ENCODE measurements around the gene AP2S1.
"Not testable (repeated sequence)": the region's sequence is repeated elsewhere in the genome, so short reads cannot be mapped to it uniquely, and the experiment has no call there.

Gene AP2S1

DNA sequence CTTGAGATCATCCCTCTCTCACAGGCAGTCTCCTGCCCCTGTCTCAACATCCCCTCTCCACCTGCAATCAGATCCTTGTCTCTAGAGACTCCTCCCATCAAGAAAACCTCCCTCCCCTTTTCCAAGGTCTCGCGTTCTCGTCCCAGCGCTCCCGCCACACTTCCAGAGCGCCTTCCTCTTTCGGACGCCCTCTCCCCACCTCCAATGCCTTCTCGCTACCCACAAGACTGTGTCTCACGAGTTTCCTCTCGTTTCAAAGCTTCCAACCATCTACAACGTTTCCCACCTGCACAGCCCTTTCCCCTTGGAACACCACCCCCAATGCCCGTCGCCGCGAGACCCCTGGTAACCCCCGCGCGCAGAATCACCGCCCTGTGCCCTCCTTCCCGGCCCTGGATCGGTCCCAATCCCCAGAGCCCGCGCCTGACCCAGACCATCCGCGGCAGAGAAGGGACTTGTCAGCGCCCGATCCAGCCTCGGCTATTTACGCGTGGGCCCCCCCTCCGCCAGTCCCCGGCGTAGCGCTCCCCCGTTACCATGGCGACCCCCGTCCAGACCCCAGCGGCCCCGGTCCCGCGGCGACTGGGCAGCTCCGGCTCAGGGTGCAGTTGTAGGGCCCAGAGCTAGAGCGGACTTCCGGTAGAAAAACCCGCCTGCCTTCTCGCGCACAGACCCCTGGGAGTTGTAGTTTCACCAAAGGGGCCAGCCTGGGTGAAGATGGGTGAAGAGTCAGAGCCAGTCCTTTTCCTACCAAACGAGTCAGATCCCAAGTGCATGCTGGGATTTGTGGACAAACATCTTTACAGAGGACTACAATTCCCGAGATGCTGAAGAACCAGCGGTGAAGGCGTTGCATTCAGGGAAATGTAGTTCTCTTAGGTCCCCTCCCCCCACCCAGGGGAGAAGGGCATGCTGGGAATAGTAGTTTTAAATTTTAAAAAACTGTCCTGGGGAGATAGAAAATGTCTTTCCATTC, at the start of gene AP2S1:
Gene AP2S1 (minus strand): TSS at position 619 of the 976 bp plus-strand sequence. CDS start 80 bp downstream, at position 539.
- peak; percentile 100 for DNase-seq

GRCh38 chr19:46900341-46900740, 49.7 kb upstream of the AP2S1 start:
- DNase-seq: no peak

- no peak for DNase-seq
Observed at GRCh38 chr19:46898731-46899130, 48.1 kb upstream of the AP2S1 start.

- DNase-seq: peak; percentile 73
Observed at GRCh38 chr19:46896076-46896794, 45.6 kb upstream of the AP2S1 start.

DNA sequence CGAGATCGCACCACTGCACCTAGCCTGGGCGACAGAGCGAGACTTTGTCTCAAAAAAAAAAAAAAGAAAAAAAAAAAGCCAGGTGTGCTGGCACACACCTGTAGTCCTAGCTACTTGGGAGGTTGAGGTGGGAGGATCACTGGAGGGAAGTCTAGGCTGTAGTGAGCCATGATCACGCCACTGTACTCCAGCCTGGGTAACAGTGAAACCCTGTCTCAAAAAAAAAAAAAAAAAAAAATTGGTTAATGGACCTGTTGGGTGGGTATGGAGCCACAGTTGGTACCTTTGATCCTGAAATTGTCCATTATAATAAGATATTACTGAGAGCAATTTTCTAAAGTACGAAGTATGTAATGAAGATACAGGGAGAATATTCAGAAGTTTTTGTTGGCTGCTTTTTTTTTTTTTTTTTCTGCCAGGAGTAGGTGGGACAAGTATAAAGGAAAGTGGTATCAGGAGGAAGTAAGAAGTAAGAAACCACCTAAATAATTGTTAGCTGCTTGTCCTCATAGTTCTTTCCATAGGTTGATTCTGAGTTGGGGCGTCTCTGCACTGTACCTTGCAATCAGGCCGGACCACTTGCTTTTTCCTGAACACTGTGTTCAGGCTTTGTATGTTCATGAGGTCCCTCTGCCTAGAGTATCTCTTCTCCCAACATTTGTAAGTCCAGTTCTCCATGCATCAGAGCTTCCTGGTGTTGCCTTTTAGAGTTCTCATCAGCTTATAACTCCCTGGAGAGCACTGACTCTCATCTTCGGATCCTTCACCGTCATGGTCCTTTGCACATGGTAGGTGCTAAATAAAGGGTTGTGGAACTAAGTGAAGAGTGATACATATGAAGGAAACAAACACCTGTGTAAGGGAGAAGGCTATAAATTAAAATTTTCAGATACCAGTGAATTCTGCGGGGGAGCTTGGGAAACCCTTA, 41.9 kb upstream of the AP2S1 start:
- no peak for DNase-seq

- DNase-seq: no peak
Observed at GRCh38 chr19:46890423-46891170, 40.0 kb upstream of the AP2S1 start.

DNA sequence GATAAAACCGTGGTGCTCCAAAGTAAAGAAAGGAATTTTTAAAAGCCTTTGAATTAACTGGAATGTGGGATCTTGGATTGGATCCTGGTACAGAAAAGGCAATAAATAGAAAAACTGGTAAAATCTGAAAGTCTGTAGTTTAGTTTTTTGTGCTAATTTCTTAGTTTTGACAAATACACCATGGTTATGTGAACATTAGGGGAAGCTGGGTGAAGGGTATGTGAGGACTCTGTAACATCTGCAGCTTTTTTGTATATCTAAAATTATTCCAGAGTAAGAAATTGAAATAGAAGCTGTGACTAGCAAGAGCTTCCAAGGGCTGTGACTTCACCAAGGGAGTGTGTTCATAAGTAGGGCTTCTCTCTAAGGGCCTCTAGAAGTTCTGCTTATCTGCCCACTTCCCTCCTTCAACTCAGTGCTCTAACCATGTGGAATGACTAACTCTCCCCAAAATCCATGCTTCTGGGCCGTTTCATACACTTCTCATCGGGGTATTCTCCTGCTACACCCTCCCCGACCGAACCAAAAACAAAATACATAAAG, 36.7 kb upstream of the AP2S1 start:
- DNase-seq: no peak

DNA sequence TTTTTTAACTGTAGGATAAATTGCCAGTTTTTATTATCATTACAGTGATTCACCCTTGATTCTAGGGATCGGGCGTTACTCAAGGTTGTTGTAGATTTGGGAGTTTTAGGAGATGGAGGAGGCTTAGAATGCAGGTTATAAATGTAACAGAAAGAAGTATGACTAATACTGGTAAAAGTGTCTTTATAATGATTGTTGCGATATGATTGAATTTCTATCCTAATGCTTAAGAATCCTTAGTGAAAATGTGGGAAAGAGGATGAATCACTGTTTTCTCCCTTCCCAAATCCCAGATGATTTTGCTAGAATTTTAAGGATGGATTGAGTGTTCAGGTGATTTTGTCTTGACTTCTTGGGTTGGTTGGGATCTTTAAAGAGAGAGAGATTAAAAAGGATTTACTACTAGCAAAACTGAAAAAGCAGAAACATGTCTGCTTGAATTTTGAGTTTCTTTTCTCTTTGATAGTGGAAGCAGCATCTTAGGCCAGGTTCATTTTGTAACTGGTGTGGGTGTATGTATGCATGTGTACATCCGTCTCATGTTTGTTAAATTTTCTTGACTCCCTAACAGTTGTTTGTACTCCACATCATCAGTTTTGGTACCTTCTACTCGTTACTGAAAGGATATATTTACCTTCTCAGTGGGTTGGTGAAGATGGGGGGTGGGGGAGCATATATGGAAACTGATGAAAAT, 36.0 kb upstream of the AP2S1 start:
- DNase-seq: no peak

- no peak for DNase-seq
Observed at GRCh38 chr19:46885411-46885810, 34.8 kb upstream of the AP2S1 start.

DNA sequence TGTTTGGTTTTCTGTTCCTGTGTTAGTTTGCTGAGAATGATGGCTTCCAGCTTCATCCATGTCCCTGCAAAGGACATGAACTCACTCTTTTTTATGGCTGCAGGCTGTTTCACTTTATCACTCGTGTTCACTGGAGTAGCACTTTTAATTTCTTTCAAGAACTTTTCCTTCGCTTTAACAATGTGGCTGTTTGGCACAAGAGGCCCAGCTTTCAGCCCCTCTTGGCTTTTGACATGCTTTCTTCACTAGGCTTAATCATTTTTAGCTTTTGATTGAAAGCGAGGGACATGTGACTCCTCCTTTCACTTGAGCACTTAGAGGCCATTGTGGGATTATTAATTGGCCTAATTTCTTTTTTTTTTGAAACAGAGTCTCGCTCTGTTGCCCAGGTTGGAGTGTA, 32.1 kb upstream of the AP2S1 start:
- not testable (repeated sequence) for DNase-seq

DNA sequence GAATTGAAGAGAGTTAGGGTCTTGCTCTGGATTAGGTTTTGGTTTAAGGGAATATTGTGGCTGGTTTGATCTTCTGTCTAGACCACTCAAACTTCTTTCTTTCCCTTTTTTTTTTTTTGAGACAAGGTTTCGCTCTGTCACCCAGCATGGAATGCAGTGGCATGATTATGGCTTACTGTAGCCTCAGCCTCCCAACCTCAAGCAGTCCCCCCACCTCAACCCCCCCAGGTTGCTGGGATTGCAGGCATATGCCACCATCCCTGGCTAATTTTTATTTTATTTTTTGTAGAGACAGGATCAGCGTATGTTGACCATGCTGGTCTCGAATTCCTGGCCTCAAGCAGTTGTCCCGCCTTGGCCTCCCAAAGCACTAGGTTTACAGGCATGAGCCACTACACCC, 31.4 kb upstream of the AP2S1 start:
- DNase-seq: no peak

GRCh38 chr19:46881092-46881491, 30.4 kb upstream of the AP2S1 start:
- DNase-seq: peak; percentile 40

DNA sequence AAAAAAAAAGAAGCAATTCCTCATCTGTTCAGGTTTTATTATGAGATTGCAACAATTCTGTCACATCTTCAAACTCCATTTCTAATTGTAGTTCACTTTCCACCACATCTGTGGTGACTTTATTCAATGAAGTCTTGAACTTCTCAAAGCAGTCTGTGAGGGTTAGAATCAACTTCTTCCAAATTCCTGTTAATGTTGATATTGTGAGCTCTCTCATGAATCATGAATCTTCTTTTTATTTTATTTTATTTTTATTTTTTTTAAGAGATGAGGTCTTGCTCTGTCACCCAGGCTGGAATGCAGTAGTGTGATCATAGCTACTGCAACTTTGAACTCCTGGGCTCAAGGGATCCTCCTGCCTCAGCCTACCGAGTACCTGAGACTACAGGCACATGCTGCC, 29.8 kb upstream of the AP2S1 start:
- DNase-seq: no peak

DNA sequence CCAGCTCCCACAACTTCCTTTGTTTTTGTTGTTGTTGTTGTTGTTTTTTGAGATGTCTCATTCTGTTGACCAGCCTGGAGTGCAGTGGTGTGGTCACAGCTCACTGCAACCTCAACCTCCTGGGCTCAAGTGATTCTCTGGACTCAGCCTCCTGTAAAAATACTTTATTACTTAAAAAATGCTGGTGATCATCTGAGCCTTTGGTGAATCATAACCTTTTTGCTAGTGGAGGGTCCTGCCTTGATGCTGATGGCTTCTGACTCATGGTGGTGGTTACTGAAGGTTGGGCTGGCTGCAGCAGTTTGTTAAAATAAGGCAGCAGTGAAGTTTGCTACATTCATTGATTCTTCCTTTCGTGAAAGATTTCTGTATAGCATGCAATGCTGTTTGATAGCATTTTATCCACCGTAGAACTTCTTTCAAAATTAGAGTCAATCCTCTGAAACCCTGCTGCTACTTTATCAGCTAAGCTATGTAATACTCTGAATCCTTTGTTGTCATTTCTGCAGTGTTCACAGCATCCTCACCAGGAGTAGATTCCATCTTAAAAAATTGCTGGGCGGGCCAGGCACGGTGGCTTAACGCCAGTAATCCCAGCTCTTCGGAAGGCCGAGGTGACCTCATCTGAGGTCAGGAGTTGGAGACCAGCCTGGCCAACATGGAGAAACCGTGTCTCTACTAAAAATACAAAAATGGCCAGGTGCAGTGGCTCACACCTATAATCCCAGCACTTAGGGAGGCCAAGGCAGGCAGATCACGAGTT, 28.1 kb upstream of the AP2S1 start:
- DNase-seq: peak; percentile 50

GRCh38 chr19:46875657-46876056, 25.0 kb upstream of the AP2S1 start:
- no peak for DNase-seq

- no peak for DNase-seq
Observed at GRCh38 chr19:46875234-46875633, 24.6 kb upstream of the AP2S1 start.

DNA sequence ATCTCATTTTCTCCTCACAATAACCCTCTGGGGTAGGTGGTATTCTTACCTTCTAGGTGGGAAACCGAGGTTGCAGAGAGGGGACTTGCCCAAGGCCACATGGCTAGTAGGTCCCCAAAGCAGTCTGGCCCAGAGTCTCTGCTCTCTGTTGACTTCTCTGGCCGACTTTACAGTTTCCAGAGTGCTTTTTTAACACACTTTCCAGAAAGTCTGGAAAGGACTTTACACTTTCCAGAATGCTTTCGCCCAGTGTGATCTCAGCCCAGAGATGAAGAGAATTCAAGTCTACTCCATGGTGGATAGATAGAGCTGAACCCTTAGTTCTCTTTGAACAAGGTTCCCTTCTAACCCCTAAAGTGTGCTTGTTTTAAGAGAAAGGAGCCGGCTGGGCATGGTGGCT, 22.3 kb upstream of the AP2S1 start:
- no peak for DNase-seq

DNA sequence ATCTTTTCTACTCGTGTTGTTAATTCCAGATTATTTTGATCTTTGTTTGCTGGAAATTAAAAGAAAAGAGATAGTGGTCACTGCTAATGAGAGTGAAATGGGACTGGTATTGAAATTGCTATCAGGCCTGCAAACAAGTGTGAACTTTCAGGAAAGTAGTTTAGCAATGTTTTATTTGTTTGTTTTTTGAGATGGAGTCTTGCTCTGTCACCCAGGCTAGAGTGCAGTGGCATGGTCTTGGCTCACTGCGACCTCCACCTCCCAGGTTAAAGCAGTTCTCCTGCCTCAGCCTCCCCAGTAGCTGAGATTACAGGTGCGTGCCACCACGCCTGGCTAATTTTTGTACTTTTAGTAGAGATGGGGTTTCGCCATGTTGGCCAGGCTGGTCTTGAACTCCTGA, 20.5 kb upstream of the AP2S1 start:
- not testable (repeated sequence) for DNase-seq

GRCh38 chr19:46868025-46868802, 17.6 kb upstream of the AP2S1 start:
- DNase-seq: no peak

- no peak for DNase-seq
Observed at GRCh38 chr19:46867170-46867569, 16.5 kb upstream of the AP2S1 start.

All from NCI-H82 (cell line).